Right lobe of liver (tissue), 4 donors: ENCODE measurements around the gene KIRREL3.

Experiments
- POLR2A ChIP-seq: fragments of 450-650 bp; IDR thresholded peaks from one replicate; pipeline ENCODE4 v1.6.1; 2017; ENCODE audit warnings: antibody characterized with exemption, mild to moderate bottlenecking
- TF ChIP-seq, protein P1 (sequence below), 4 donors: fragments of 200-600 bp in 3 of 4; fragments of 450-650 bp in 1 of 4; IDR thresholded peaks; one replicate each; pipeline versions ENCODE4 v1.5.1 to v1.8.0; 2016 to 2022; ENCODE audit warnings: antibody characterized with exemption in 4 of 4, mild to moderate bottlenecking in 2 of 4
- donor health status: DM: no; HTN: no; CAD: no.
- donor health status: DM: no; HTN: no; CAD: no.
- donor health status: DM: no; HTN: yes; CAD: no.

DNA sequence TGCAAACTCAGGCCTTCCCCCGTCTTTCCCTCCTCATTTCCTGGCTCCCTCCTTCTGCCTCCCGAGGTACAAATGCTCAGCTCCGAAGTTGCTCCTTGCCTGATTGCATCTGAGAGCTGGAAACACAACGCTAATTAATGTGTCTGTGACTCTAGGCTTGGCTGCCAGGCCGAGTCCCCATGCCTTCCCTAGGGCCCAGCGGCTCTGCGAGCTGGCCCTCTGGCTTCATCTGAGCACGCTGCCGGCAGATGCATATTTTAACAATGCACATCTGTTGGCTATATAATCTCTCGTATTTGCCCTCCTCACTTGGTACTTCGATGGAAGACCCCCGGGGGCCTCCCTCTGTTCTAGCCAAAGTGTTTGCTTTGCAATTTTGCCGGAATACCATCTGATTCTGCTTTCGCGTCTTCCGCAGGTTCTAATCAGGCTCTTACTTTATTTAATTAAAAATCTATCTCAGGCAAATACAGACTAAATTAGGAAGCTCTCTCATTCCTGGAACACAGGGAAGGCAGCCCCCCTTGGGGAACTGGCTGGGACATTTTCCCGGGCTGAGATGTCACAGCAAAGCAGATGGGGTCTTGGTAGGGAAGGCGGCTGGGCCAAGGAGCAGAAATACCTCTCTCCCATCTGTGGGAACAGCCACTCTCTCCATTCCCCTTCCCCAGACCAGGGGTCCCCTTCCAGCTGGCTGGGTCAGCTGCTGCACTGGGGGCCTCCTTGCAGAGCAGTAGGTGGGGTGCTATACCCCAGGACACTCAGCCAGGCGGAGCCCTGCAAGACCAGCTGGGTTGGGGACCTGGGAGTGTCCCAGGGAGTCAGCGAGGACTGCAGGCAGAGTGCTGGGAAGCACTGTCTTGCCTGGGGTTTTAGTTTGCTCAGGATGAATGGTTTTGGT lies 482.2 kb downstream of the KIRREL3 start:
- TF ChIP-seq POLR2A, result no peak
- TF ChIP-seq, protein P1, sequence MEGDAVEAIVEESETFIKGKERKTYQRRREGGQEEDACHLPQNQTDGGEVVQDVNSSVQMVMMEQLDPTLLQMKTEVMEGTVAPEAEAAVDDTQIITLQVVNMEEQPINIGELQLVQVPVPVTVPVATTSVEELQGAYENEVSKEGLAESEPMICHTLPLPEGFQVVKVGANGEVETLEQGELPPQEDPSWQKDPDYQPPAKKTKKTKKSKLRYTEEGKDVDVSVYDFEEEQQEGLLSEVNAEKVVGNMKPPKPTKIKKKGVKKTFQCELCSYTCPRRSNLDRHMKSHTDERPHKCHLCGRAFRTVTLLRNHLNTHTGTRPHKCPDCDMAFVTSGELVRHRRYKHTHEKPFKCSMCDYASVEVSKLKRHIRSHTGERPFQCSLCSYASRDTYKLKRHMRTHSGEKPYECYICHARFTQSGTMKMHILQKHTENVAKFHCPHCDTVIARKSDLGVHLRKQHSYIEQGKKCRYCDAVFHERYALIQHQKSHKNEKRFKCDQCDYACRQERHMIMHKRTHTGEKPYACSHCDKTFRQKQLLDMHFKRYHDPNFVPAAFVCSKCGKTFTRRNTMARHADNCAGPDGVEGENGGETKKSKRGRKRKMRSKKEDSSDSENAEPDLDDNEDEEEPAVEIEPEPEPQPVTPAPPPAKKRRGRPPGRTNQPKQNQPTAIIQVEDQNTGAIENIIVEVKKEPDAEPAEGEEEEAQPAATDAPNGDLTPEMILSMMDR (IDR thresholded peaks at IDR 0.05), result no peak
